NB4 (cell line): ENCODE measurements around the gene STON2.

Experiments used
- DNase-seq: peaks from one replicate; pipeline ENCODE4 v3.0.0; 2010; ENCODE audit warnings: low read depth
- H3K4me3 ChIP-seq: one replicate; pipeline ENCODE4 v1.5.1; 2011; ENCODE audit warnings: mild to moderate bottlenecking, low read depth, low read length, moderate library complexity
- CTCF ChIP-seq: IDR thresholded peaks from one replicate; pipeline ENCODE4 v1.5.1; 2012; ENCODE audit warnings: low read depth, low read length
- MYC ChIP-seq: IDR thresholded peaks from 2 replicates; pipeline ENCODE4 v1.6.1; 2011; ENCODE audit warnings: low read depth, low read length
- POLR2A ChIP-seq: IDR thresholded peaks from 2 replicates; pipeline ENCODE4 v1.6.1; 2011; ENCODE audit warnings: mild to moderate bottlenecking; ENCODE audit not compliant: insufficient read length; ENCODE audit errors: extremely low read depth
- TF ChIP-seq, protein P1 (sequence below): IDR thresholded peaks from 2 replicates; pipeline ENCODE4 v1.6.1; 2011; ENCODE audit warnings: low read depth, low read length

Gene STON2

GRCh38 chr14:81348061-81348460, 52.1 kb downstream of the STON2 start:
- no peak overlapping the region for H3K4me3 ChIP-seq
- DNase-seq, result peak; percentile 2
- TF ChIP-seq, protein P1, sequence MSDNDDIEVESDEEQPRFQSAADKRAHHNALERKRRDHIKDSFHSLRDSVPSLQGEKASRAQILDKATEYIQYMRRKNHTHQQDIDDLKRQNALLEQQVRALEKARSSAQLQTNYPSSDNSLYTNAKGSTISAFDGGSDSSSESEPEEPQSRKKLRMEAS, result no peak

DNA sequence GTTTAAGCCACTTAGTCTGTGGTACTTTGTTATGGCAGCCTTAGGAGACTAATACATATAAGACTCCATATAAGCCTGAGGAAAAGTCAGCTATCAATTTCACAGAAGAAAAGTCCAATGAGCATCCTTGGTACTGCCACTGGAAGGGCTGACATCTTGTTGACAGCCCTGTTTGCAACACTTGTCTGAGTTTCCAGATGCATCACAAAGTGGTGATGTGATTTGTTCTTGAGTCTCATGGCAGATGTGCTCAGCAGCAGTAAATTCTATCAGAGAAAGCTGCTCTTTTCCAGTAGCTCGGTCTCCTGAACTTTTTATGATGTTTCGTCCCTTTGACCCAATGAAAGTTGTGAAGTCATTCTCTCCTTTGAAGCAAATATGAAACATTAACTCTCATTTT, 54.3 kb downstream of the STON2 start:
- DNase-seq, result no peak
- TF ChIP-seq CTCF, result no peak
- TF ChIP-seq POLR2A, result no peak
- TF ChIP-seq, protein P1, result no peak
- TF ChIP-seq MYC, result no peak
- no peak overlapping the region for H3K4me3 ChIP-seq

DNA sequence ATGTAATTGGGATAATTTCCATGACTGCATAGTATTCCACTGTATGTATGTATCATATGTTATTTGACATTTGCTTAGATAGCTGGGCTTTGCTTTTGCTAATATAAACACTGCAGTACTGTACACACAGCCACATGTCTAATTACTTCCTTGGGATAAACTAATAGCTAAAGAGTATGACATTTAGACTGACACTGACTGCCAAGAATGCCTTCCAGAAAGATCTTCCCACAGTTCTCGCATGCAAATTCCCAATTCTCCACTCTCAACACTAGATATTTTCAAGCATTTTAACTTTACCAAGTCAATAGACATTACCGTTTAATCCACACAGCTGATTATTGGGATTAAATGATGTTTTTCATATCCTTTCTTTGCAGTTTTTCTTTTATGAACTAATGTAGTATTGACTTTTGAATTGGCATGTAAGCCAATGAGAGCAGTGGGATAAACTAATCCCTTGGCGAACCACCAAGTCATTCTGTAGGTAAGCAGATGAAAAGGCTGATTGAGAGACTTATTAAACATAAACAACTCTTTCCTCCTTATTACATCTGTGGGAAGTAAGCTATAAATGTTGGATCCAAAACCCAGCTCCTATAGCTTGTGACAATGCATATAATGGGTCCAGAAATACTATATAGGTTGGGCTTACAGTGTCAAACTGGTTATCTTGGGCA, 55.5 kb downstream of the STON2 start:
- TF ChIP-seq MYC (no peak), CTCF (no peak)
- TF ChIP-seq, protein P1, result no peak
- no peak for DNase-seq

GRCh38 chr14:81343701-81344100, 56.4 kb downstream of the STON2 start:
- TF ChIP-seq MYC, result no peak
- TF ChIP-seq POLR2A, result no peak
- TF ChIP-seq, protein P1, result no peak
- TF ChIP-seq CTCF, result no peak
- H3K4me3 ChIP-seq, result no peak overlapping the region
- no peak for DNase-seq

More for the DNA sequence above, 55.5 kb downstream of the STON2 start:
- H3K4me3 ChIP-seq, result no peak overlapping the region

- no peak for DNase-seq
- H3K4me3 ChIP-seq, result no peak overlapping the region
- TF ChIP-seq MYC (no peak), POLR2A (no peak), CTCF (no peak)
- TF ChIP-seq, protein P1, result no peak
Measured at GRCh38 chr14:81342850-81343580, 57.1 kb downstream of the STON2 start.

GRCh38 chr14:81341781-81342180, 58.3 kb downstream of the STON2 start:
- no peak for TF ChIP-seq CTCF
- TF ChIP-seq, protein P1, result no peak
- no peak for TF ChIP-seq POLR2A
- TF ChIP-seq MYC, result no peak
- no peak for DNase-seq
- H3K4me3 ChIP-seq, result no peak overlapping the region
